ENCODE results near the gene FUS. TPM values are rescaled to one million over a fixed set of nuclear protein-coding genes. Genes with fewer than 3 reads are reported as not detected.
"Not testable (repeated sequence)": the region's sequence is repeated elsewhere in the genome, so short reads cannot be mapped to it uniquely, and the experiment has no call there.

FUS gene
- total and polyA plus RNA-seq, 7 experiments from 2014 or later = 177 to 956 (median 614) TPM

DNA sequence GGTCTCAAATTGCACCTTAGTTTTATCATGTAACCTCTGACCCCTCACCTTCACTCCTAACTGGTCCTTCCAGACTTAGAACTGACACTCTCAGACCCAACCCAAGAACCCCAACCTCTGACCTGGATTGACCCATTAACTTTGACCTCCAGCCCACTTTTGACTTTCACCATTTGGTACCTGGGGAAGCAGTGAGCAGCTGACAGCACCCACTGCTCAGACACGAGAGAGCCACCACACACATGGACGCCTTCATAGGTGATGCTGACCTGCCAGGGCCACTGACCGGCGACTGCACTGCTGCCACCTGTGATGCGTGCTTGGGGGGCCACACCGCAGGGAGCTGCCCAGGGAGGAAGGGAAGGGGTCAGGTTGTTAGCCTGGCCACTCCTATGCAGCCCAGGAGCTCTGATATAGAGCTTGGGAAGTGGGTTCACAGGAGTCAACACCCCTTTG lies 46.9 kb upstream of the FUS start:
- peaks cover 0 to 10% (median 7%) of the 10 kb centered on the region in 7 donors for H3K4me1 Mint-ChIP-seq
- ATAC-seq (no peak), DNase-seq (no peak)
- no peaks in the 10 kb centered on the region for H3K4me1 ChIP-seq (ENCODE audit: control insufficient read depth in 2 of 2, insufficient read depth in 2 of 2, low read length in 2 of 2)
- no peak overlapping the region for H3K4me3 ChIP-seq (ENCODE audit: low read length)
- no peak overlapping the region for H3K27ac ChIP-seq (ENCODE audit: low read depth, low read length)
- no peaks in the 10 kb centered on the region for H3K27me3 Mint-ChIP-seq
- peaks cover 0 to 57% (median 5%) of the 10 kb centered on the region in 3 experiments for H3K36me3 ChIP-seq (ENCODE audit: control insufficient read depth in 2 of 3, insufficient read depth in 3 of 3, low read length in 3 of 3)
- ChIA-PET POLR2A (no interaction called here), CTCF (interaction anchor here (0.6 kb wide), 1 partner anchor 246 kb away, joined by 3 read pairs; no protein-coding TSS in a partner anchor)
- H3K4me3 Mint-ChIP-seq = no peak overlapping the region
- H3K36me3 Mint-ChIP-seq = peaks cover 0 to 6% (median 1%) of the 10 kb centered on the region in 5 donors
- no peaks in the 10 kb centered on the region for H3K27me3 ChIP-seq (ENCODE audit: control insufficient read depth in 2 of 2, insufficient read depth in 2 of 2, low read length in 2 of 2)
- no peaks in the 10 kb centered on the region for H3K9me3 Mint-ChIP-seq
- no peaks in the 10 kb centered on the region for H3K9me3 ChIP-seq (ENCODE audit: control insufficient read depth in 2 of 3, low read length in 3 of 3)
- H3K27ac Mint-ChIP-seq = peak overlapping the region in 4 of 9 donors; percentile 9 to 73 (median 34)
- intact Hi-C loops (cut with micrococcal nuclease) = no loop called here

DNA sequence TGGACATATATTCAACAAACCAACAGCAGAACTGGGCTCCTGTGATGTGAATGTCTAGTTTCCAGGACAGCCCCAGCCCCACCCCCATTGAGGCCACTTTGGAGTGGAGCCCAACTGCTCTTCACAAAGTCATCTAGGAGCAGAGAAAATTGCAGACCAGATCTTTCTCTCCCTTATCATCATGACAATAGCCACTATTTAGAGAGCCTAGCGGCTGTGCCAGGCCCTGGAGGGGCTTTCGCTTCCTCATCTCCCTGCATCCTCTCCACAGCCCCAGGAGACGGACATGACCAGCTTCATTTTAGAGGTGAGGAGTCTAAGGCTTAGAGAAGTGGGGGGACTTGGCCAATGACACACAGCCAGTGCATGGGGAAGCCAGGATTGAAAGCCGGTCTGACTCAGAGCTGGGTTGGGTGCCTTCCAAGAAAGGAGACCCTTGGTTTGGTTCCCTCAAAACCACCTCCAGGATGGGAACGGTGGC lies 45.8 kb upstream of the FUS start:
- Mint-ChIP-seq H3K9me3 (no peaks in the 10 kb centered on the region), H3K27me3 (no peaks in the 10 kb centered on the region), H3K4me3 (no peak overlapping the region), H3K36me3 (peaks cover 0 to 6% (median 1%) of the 10 kb centered on the region in 5 donors), H3K4me1 (peaks cover 0 to 7% (median under 1%) of the 10 kb centered on the region in 7 donors), H3K27ac (peak overlapping the region in 4 of 9 donors; percentile 38 to 73 (median 50))
- Histone ChIP-seq H3K27ac (ENCODE audit: low read depth, low read length) (no peak overlapping the region), H3K4me1 (ENCODE audit: control insufficient read depth in 2 of 2, insufficient read depth in 2 of 2, low read length in 2 of 2) (no peaks in the 10 kb centered on the region), H3K36me3 (ENCODE audit: control insufficient read depth in 2 of 3, insufficient read depth in 3 of 3, low read length in 3 of 3) (peaks cover 0 to 46% (median 0%) of the 10 kb centered on the region in 3 experiments), H3K9me3 (ENCODE audit: control insufficient read depth in 2 of 3, low read length in 3 of 3) (no peaks in the 10 kb centered on the region), H3K27me3 (ENCODE audit: control insufficient read depth in 2 of 2, insufficient read depth in 2 of 2, low read length in 2 of 2) (no peaks in the 10 kb centered on the region), H3K4me3 (ENCODE audit: low read length) (no peak overlapping the region)
- intact Hi-C loops (cut with micrococcal nuclease) = no loop called here
- POLR2A ChIA-PET = no interaction called here
- CTCF ChIA-PET = no interaction called here
- ATAC-seq = peak; percentile 63
- DNase-seq = no peak

GRCh38 chr16:31134625-31135534 lies 45.1 kb upstream of the FUS start:
- no peak overlapping the region for H3K27ac Mint-ChIP-seq
- DNase-seq (no peak), ATAC-seq (no peak)
- POLR2A ChIA-PET = no interaction called here
- no peaks in the 10 kb centered on the region for H3K27me3 Mint-ChIP-seq
- peaks cover 0 to 6% (median 1%) of the 10 kb centered on the region in 5 donors for H3K36me3 Mint-ChIP-seq
- Histone ChIP-seq H3K4me3 (ENCODE audit: low read length) (no peak overlapping the region), H3K27me3 (ENCODE audit: control insufficient read depth in 2 of 2, insufficient read depth in 2 of 2, low read length in 2 of 2) (no peaks in the 10 kb centered on the region), H3K36me3 (ENCODE audit: control insufficient read depth in 2 of 3, insufficient read depth in 3 of 3, low read length in 3 of 3) (peaks cover 0 to 39% (median 0%) of the 10 kb centered on the region in 3 experiments), H3K27ac (ENCODE audit: low read depth, low read length) (no peak overlapping the region), H3K9me3 (ENCODE audit: control insufficient read depth in 2 of 3, low read length in 3 of 3) (no peaks in the 10 kb centered on the region), H3K4me1 (ENCODE audit: control insufficient read depth in 2 of 2, insufficient read depth in 2 of 2, low read length in 2 of 2) (no peaks in the 10 kb centered on the region)
- peaks cover 0 to 7% (median 0%) of the 10 kb centered on the region in 7 donors for H3K4me1 Mint-ChIP-seq
- intact Hi-C loops (cut with micrococcal nuclease) = no loop called here
- no peaks in the 10 kb centered on the region for H3K9me3 Mint-ChIP-seq
- CTCF ChIA-PET = no interaction called here
- H3K4me3 Mint-ChIP-seq = no peak overlapping the region

DNA sequence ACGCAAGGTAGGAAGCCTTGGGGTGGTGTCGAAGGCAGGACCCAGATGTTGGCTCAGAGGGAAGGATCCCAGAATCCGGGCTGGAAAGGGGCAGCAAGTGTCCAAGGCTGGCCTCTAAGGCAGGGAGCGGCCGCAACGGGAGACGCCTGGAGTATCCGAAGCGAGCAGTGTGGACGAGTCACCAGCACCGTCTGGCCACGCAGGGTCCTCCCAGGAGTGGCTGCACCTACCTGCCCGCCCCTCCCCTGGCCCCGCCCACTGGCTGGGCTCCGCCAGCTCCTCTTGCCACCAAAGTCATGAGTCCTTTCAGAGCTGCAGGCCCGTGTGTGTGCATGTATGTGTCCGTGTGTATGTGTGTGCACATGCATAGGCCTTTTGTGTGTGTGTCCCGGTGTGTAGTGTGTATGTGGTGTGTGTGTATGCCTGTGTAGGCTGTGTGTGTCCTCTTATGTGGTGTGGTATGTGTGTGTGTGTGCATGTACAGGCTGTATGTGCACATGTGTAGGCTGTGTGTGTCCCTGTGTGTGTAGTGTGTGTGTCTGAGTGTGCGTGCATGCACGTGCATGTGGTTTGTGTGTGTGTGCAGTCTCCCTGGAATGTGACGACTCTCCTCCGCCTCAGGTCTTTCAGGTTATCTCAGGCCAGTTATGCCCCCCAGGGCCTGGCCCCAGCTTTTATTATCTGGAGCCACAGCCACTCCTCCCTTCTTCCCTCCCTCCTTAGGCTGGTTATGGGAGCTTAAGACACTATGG lies 44.2 kb upstream of the FUS start, which contains the start of gene PRSS8:
PRSS8 (minus strand) TSS at position 193 of the 752 bp plus-strand sequence. CDS start 229 bp downstream, outside the sequence.
- Mint-ChIP-seq H3K4me1 (peaks cover 0 to 7% (median 0%) of the 10 kb centered on the region in 7 donors), H3K36me3 (peaks cover 0 to 1% (median under 1%) of the 10 kb centered on the region in 5 donors), H3K4me3 (no peak within 1 kb of the TSS), H3K9me3 (peaks cover 0 to 1% (median 0%) of the 10 kb centered on the region in 11 donors), H3K27ac (peak within 1 kb of the TSS in 3 of 9 donors; percentile 3 to 24 (median 18)), H3K27me3 (no peaks in the 10 kb centered on the region)
- DNase-seq = no peak
- Histone ChIP-seq H3K27me3 (ENCODE audit: control insufficient read depth in 2 of 2, insufficient read depth in 2 of 2, low read length in 2 of 2) (no peaks in the 10 kb centered on the region), H3K36me3 (ENCODE audit: control insufficient read depth in 2 of 3, insufficient read depth in 3 of 3, low read length in 3 of 3) (peaks cover 0 to 30% (median 0%) of the 10 kb centered on the region in 3 experiments), H3K4me3 (ENCODE audit: low read length) (no peak within 1 kb of the TSS), H3K9me3 (ENCODE audit: control insufficient read depth in 2 of 3, low read length in 3 of 3) (no peaks in the 10 kb centered on the region), H3K27ac (ENCODE audit: low read depth, low read length) (no peak within 1 kb of the TSS), H3K4me1 (ENCODE audit: control insufficient read depth in 2 of 2, insufficient read depth in 2 of 2, low read length in 2 of 2) (no peaks in the 10 kb centered on the region)
- ChIA-PET POLR2A (interaction anchor here (1.1 to 1.2 kb wide), 2 partner anchors 15 to 18 kb away, joined by 5 read pairs; partner anchors contain the start of gene KAT8), CTCF (no interaction called here)
- intact Hi-C loops (cut with micrococcal nuclease) = no loop called here
- no peak for ATAC-seq

DNA sequence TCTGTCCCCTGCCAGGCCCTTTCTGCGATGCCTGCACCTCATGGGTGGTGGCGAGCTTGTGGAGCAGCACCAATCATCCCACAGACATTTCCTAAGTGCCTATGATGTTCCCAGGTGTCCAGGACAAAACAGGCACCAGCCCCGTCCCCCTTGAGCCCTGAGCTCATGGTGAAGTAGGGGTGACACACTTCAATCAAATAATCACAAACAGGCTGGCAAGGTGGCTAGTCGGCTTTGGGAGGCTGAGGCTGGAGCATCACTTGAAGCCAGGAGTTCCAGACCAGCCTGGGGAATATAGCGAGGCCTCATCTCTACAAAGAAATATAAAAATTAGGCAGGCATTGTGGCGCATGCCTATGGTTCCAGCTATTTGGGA lies 43.7 kb upstream of the FUS start:
- Mint-ChIP-seq H3K9me3 (peaks cover 0 to 2% (median 0%) of the 10 kb centered on the region in 11 donors), H3K4me1 (peaks cover 0 to 7% (median 0%) of the 10 kb centered on the region in 7 donors), H3K4me3 (no peak overlapping the region), H3K27me3 (no peaks in the 10 kb centered on the region), H3K27ac (peak overlapping the region in 2 of 9 donors; percentile 18 to 24), H3K36me3 (peaks cover 0 to 1% (median 0%) of the 10 kb centered on the region in 5 donors)
- ChIA-PET CTCF (no interaction called here), POLR2A (interaction anchor here (1.1 to 1.2 kb wide), 2 partner anchors 15 to 18 kb away, joined by 5 read pairs; partner anchors contain the start of gene KAT8)
- Histone ChIP-seq H3K4me1 (ENCODE audit: control insufficient read depth in 2 of 2, insufficient read depth in 2 of 2, low read length in 2 of 2) (no peaks in the 10 kb centered on the region), H3K27me3 (ENCODE audit: control insufficient read depth in 2 of 2, insufficient read depth in 2 of 2, low read length in 2 of 2) (no peaks in the 10 kb centered on the region), H3K9me3 (ENCODE audit: control insufficient read depth in 2 of 3, low read length in 3 of 3) (no peaks in the 10 kb centered on the region), H3K36me3 (ENCODE audit: control insufficient read depth in 2 of 3, insufficient read depth in 3 of 3, low read length in 3 of 3) (peaks cover 0 to 25% (median 0%) of the 10 kb centered on the region in 3 experiments), H3K4me3 (ENCODE audit: low read length) (no peak overlapping the region), H3K27ac (ENCODE audit: low read depth, low read length) (no peak overlapping the region)
- DNase-seq = no peak
- no peak for ATAC-seq
- intact Hi-C loops (cut with micrococcal nuclease) = no loop called here

DNA sequence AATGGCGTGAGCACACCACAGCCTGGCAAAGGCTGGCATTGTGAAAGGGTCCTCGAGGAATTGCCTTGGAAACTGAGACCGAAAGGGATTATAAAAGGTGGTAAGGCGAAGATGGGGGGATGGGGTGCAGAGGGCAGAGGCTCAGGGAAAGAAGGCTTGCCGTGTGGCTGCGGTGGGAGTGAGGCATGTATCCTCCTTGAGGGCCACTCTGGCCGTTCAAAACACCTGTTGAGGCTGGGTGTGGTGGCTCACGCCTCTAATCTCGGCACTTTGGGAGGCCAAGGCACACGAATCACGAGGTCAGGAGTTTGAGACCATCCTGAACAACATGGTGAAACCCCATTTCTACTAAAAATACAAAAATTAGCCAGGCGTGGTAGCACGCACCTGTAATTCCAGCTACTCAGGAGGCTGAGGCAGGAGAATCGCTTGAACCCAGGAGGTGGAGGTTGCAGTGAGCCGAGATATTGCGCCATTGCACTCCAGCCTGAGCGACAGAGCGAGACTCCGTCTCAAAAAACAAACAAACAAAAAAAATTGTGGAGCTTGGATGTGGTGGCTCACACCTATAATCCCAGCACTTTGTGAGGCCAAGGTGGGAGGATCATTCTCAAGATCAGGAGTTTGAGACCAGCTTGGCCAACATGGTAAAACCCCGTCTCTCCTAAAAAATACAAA lies 43.0 kb upstream of the FUS start:
- ATAC-seq; H3K27me3 ChIP-seq (ENCODE audit: control insufficient read depth in 2 of 2, insufficient read depth in 2 of 2, low read length in 2 of 2); H3K36me3 Mint-ChIP-seq; intact Hi-C loops (cut with micrococcal nuclease); H3K4me3 Mint-ChIP-seq; H3K4me3 ChIP-seq (ENCODE audit: low read length); H3K9me3 ChIP-seq (ENCODE audit: control insufficient read depth in 2 of 3, low read length in 3 of 3); H3K27me3 Mint-ChIP-seq; H3K4me1 Mint-ChIP-seq; DNase-seq; H3K9me3 Mint-ChIP-seq; H3K27ac ChIP-seq (ENCODE audit: low read depth, low read length); CTCF ChIA-PET; H3K4me1 ChIP-seq (ENCODE audit: control insufficient read depth in 2 of 2, insufficient read depth in 2 of 2, low read length in 2 of 2): not testable (repeated sequence)
- peaks cover 0 to 18% (median 0%) of the 10 kb centered on the region in 3 experiments for H3K36me3 ChIP-seq (ENCODE audit: control insufficient read depth in 2 of 3, insufficient read depth in 3 of 3, low read length in 3 of 3)
- POLR2A ChIA-PET = interaction anchor here (1.1 to 1.2 kb wide), 2 partner anchors 16 to 19 kb away, joined by 5 read pairs; partner anchors contain the start of gene KAT8
- H3K27ac Mint-ChIP-seq = peak overlapping the region in 1 of 9 donors; percentile 3
